HepG2 (cell line): ENCODE measurements around the gene U2SURP. TPM values are rescaled to one million over a fixed set of nuclear protein-coding genes. Genes with fewer than 3 reads are reported as not detected.

Experiments used
- CC2D1A ChIP-seq: sonication (generic); formaldehyde crosslinking; IDR thresholded peaks from 2 replicates; pipeline ENCODE4 v1.8.1; 2023; ENCODE audit warnings: mild to moderate bottlenecking, missing genetic modification reagents
- CREB1 ChIP-seq, 2 experiments: fragments of 450-650 bp in 1 of 2; IDR thresholded peaks; 2 replicates each; pipeline ENCODE4 v1.6.1; 2016 to 2017; ENCODE audit warnings: control low read depth in 1 of 2, mild to moderate bottlenecking in 1 of 2, missing compliant biosample characterization in 1 of 2, missing genetic modification characterization in 1 of 2
- KAT7 ChIP-seq: IDR thresholded peaks from 2 replicates; pipeline ENCODE4 v1.6.1; 2018; ENCODE audit warnings: borderline replicate concordance, missing compliant biosample characterization
- NR2C2 ChIP-seq: sonication (generic); formaldehyde crosslinking; IDR thresholded peaks from 2 replicates; pipeline ENCODE4 v1.4.0; 2020; ENCODE audit warnings: missing genetic modification reagents, mild to moderate bottlenecking, moderate library complexity, borderline replicate concordance
- ZNF101 ChIP-seq: sonication (generic); formaldehyde crosslinking; IDR thresholded peaks from 2 replicates; pipeline ENCODE4 v1.4.0; 2020; ENCODE audit warnings: mild to moderate bottlenecking, low read depth, missing genetic modification reagents, borderline replicate concordance
- ZNF563 ChIP-seq: sonication (generic); formaldehyde crosslinking; IDR thresholded peaks from 2 replicates; pipeline ENCODE4 v1.8.0; 2022; ENCODE audit warnings: mild to moderate bottlenecking, moderate library complexity, missing genetic modification reagents
- ZNF652 ChIP-seq: IDR thresholded peaks from 2 replicates; pipeline ENCODE4 v1.6.1; 2016; ENCODE audit warnings: low read depth, borderline replicate concordance
- ZNF747 ChIP-seq: sonication (generic); formaldehyde crosslinking; IDR thresholded peaks from 2 replicates; pipeline ENCODE4 v1.8.1; 2023; ENCODE audit warnings: missing genetic modification reagents, mild to moderate bottlenecking, borderline replicate concordance
- polyA plus RNA-seq, 8 experiments: library from polyadenylated mRNA; depleted of rRNA in 3 of 8; stranded (reverse) in 7 of 8; unstranded in 1 of 8; fragments of >200 nt; fragmentation: Illumina TruSeq in 4 of 8; extraction: Trizol in 4 of 8; gene quantifications; 2 replicates each; pipeline versions ENCODE4 v1.2.1 to v1.2.3, GENCODE V29; 2011 to 2016; ENCODE audit warnings: low read depth in 4 of 8, missing spikeins in 1 of 8, mixed read lengths in 1 of 8; ENCODE audit not compliant: insufficient read depth in 1 of 8
- total RNA-seq, 5 experiments: library from RNA; depleted of rRNA; stranded (reverse); fragments of >200 nt; fragmentation: Illumina TruSeq; extraction: Trizol; gene quantifications; 2 replicates each; pipeline ENCODE4 v1.2.3, GENCODE V29; 2016; ENCODE audit warnings: low read depth in 1 of 5
- TF ChIP-seq, protein P1 (sequence below): sonication (generic); formaldehyde crosslinking; IDR thresholded peaks from 2 replicates; pipeline ENCODE4 v1.4.0; 2020; ENCODE audit warnings: missing genetic modification reagents
- TF ChIP-seq, protein P2 (sequence below): sonication (generic); formaldehyde crosslinking; IDR thresholded peaks from 2 replicates; pipeline ENCODE4 v1.4.0; 2020; ENCODE audit warnings: missing genetic modification reagents
- TF ChIP-seq, protein P3 (sequence below): sonication (generic); formaldehyde crosslinking; IDR thresholded peaks from 2 replicates; pipeline ENCODE4 v1.4.0; 2020; ENCODE audit warnings: missing genetic modification reagents
- TF ChIP-seq, protein P4 (sequence below): sonication (generic); formaldehyde crosslinking; IDR thresholded peaks from 2 replicates; pipeline ENCODE4 v1.4.0; 2020; ENCODE audit warnings: mild to moderate bottlenecking, missing genetic modification reagents, borderline replicate concordance
- TF ChIP-seq, protein P5 (sequence below): sonication (generic); formaldehyde crosslinking; IDR thresholded peaks from 2 replicates; pipeline ENCODE4 v1.5.0; 2020; ENCODE audit warnings: mild to moderate bottlenecking, missing genetic modification reagents, borderline replicate concordance

U2SURP gene
- total and polyA plus RNA-seq, 2 of the 13 experiments (the other 11 are each of a cell fraction or from before 2014, with no cell fraction given): 55.9 to 173 TPM

DNA sequence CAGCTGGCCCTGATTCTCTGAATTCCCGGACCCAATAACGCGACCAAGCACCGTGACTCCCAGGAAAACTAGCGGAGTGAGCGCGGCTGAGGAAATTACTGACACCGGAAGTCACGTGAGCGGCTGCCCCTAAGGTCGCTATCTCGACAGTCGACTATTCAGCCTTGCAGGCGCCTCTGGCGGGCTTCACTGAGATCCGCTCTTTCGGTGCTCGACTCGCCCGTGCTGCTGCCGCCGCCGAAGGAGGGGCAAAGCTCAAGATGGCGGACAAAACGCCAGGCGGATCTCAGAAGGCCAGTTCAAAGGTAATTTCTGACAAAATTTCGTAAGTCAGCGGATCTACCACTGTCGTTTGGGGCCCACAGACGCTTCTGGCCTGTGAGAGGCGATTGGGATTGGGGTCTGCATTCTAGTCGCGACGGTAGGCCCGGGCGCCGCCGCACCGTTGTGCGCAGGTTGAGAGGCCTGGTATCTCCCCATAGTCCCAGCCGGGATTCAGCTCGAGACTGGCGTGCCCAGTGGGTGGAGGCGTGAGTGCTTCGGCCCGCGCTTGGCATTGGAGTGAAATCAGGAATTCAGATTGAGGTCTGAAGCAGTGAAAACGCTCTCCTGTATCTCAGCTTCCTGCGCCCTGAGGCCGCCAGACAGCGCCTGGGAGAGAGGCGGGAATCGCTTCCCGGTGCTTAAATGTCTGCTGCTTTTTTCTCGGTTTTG, at the start of gene U2SURP (continued):
- TF ChIP-seq CREB1 (IDR thresholded peaks at IDR 0.05) (peak; percentile 76), CREB1 (CRISPR knock-in tag; IDR thresholded peaks at IDR 0.05) (peak; percentile 92), CC2D1A (CRISPR knock-in tag) (no peak), ZNF101 (CRISPR knock-in tag) (no peak; the same call in 1 of the 2 replicates), KAT7 (CRISPR knock-in tag) (peak; percentile 67; the same call in 1 of the 2 replicates), ZNF747 (peak; percentile 77; the same call in 1 of the 2 replicates), NR2C2 (CRISPR knock-in tag) (peak; percentile 95), ZNF652 (CRISPR knock-in tag) (peak; percentile 43; the same call in 1 of the 2 replicates), ZNF563 (CRISPR knock-in tag) (peak; percentile 66; the same call in 1 of the 2 replicates)
- TF ChIP-seq, protein P1, sequence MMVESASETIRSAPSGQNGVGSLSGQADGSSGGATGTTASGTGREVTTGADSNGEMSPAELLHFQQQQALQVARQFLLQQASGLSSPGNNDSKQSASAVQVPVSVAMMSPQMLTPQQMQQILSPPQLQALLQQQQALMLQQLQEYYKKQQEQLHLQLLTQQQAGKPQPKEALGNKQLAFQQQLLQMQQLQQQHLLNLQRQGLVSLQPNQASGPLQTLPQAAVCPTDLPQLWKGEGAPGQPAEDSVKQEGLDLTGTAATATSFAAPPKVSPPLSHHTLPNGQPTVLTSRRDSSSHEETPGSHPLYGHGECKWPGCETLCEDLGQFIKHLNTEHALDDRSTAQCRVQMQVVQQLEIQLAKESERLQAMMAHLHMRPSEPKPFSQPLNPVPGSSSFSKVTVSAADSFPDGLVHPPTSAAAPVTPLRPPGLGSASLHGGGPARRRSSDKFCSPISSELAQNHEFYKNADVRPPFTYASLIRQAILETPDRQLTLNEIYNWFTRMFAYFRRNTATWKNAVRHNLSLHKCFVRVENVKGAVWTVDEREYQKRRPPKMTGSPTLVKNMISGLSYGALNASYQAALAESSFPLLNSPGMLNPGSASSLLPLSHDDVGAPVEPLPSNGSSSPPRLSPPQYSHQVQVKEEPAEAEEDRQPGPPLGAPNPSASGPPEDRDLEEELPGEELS: peak; percentile 74
- TF ChIP-seq, protein P2, sequence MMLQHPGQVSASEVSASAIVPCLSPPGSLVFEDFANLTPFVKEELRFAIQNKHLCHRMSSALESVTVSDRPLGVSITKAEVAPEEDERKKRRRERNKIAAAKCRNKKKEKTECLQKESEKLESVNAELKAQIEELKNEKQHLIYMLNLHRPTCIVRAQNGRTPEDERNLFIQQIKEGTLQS (CRISPR knock-in tag): peak; percentile 35; the same call in 1 of the 2 replicates
- TF ChIP-seq, protein P3, sequence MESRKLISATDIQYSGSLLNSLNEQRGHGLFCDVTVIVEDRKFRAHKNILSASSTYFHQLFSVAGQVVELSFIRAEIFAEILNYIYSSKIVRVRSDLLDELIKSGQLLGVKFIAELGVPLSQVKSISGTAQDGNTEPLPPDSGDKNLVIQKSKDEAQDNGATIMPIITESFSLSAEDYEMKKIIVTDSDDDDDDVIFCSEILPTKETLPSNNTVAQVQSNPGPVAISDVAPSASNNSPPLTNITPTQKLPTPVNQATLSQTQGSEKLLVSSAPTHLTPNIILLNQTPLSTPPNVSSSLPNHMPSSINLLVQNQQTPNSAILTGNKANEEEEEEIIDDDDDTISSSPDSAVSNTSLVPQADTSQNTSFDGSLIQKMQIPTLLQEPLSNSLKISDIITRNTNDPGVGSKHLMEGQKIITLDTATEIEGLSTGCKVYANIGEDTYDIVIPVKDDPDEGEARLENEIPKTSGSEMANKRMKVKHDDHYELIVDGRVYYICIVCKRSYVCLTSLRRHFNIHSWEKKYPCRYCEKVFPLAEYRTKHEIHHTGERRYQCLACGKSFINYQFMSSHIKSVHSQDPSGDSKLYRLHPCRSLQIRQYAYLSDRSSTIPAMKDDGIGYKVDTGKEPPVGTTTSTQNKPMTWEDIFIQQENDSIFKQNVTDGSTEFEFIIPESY (CRISPR knock-in tag): peak; percentile 28; the same call in 1 of the 2 replicates
- TF ChIP-seq, protein P4, sequence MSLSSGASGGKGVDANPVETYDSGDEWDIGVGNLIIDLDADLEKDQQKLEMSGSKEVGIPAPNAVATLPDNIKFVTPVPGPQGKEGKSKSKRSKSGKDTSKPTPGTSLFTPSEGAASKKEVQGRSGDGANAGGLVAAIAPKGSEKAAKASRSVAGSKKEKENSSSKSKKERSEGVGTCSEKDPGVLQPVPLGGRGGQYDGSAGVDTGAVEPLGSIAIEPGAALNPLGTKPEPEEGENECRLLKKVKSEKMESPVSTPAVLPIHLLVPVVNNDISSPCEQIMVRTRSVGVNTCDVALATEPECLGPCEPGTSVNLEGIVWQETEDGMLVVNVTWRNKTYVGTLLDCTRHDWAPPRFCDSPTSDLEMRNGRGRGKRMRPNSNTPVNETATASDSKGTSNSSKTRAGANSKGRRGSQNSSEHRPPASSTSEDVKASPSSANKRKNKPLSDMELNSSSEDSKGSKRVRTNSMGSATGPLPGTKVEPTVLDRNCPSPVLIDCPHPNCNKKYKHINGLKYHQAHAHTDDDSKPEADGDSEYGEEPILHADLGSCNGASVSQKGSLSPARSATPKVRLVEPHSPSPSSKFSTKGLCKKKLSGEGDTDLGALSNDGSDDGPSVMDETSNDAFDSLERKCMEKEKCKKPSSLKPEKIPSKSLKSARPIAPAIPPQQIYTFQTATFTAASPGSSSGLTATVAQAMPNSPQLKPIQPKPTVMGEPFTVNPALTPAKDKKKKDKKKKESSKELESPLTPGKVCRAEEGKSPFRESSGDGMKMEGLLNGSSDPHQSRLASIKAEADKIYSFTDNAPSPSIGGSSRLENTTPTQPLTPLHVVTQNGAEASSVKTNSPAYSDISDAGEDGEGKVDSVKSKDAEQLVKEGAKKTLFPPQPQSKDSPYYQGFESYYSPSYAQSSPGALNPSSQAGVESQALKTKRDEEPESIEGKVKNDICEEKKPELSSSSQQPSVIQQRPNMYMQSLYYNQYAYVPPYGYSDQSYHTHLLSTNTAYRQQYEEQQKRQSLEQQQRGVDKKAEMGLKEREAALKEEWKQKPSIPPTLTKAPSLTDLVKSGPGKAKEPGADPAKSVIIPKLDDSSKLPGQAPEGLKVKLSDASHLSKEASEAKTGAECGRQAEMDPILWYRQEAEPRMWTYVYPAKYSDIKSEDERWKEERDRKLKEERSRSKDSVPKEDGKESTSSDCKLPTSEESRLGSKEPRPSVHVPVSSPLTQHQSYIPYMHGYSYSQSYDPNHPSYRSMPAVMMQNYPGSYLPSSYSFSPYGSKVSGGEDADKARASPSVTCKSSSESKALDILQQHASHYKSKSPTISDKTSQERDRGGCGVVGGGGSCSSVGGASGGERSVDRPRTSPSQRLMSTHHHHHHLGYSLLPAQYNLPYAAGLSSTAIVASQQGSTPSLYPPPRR (CRISPR knock-in tag): peak; percentile 84
- TF ChIP-seq, protein P5, sequence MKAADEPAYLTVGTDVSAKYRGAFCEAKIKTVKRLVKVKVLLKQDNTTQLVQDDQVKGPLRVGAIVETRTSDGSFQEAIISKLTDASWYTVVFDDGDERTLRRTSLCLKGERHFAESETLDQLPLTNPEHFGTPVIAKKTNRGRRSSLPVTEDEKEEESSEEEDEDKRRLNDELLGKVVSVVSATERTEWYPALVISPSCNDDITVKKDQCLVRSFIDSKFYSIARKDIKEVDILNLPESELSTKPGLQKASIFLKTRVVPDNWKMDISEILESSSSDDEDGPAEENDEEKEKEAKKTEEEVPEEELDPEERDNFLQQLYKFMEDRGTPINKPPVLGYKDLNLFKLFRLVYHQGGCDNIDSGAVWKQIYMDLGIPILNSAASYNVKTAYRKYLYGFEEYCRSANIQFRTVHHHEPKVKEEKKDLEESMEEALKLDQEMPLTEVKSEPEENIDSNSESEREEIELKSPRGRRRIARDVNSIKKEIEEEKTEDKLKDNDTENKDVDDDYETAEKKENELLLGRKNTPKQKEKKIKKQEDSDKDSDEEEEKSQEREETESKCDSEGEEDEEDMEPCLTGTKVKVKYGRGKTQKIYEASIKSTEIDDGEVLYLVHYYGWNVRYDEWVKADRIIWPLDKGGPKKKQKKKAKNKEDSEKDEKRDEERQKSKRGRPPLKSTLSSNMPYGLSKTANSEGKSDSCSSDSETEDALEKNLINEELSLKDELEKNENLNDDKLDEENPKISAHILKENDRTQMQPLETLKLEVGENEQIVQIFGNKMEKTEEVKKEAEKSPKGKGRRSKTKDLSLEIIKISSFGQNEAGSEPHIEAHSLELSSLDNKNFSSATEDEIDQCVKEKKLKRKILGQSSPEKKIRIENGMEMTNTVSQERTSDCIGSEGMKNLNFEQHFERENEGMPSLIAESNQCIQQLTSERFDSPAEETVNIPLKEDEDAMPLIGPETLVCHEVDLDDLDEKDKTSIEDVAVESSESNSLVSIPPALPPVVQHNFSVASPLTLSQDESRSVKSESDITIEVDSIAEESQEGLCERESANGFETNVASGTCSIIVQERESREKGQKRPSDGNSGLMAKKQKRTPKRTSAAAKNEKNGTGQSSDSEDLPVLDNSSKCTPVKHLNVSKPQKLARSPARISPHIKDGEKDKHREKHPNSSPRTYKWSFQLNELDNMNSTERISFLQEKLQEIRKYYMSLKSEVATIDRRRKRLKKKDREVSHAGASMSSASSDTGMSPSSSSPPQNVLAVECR (CRISPR knock-in tag): peak; percentile 94
